Stimulated activated effector memory CD8-positive, alpha-beta T cell treated with anti-CD3 and anti-CD28 coated beads, Interleukin-12 subunit alpha, Interleukin-12 subunit beta, amount 100 ng/mL, for 72 hours (primary cell): ENCODE data around the gene YWHAB.

Source experiments
- ATAC-seq: fragments of 150-1000 bp; cut with Tn5 transposase; 2 replicates; pipeline ENCODE4 v1.10.0; 2021
- DNase-seq, 2 donors: peaks; one replicate each; pipeline ENCODE4 v3.0.0; 2021 to 2022; ENCODE audit warnings: low spot score in 2 of 2
- H3K27ac Mint-ChIP-seq: one replicate; pipeline ENCODE4 v1.8.0; 2022; ENCODE audit warnings: mild to moderate bottlenecking, mixed read lengths
- H3K36me3 Mint-ChIP-seq: one replicate; pipeline ENCODE4 v1.8.0; 2022; ENCODE audit warnings: mild to moderate bottlenecking, mixed read lengths
- H3K4me1 Mint-ChIP-seq: one replicate; pipeline ENCODE4 v1.8.0; 2022; ENCODE audit warnings: mixed read lengths
- H3K4me3 Mint-ChIP-seq: one replicate; pipeline ENCODE4 v1.8.0; 2022; ENCODE audit warnings: mild to moderate bottlenecking, mixed read lengths
- H3K9me3 Mint-ChIP-seq: one replicate; pipeline ENCODE4 v1.8.0; 2022; ENCODE audit warnings: mixed read lengths

The YWHAB gene

GRCh38 chr20:44891826-44892225 is 6.3 kb downstream of the YWHAB start:
- ATAC-seq, result peak; percentile 47
- Mint-ChIP-seq H3K4me3 (no peak overlapping the region), H3K9me3 (no peaks in the 10 kb centered on the region), H3K27ac (peak overlapping the region; percentile 37), H3K36me3 (peaks cover 80% of the 10 kb centered on the region), H3K4me1 (peaks cover 86% of the 10 kb centered on the region)
- no peak for DNase-seq

GRCh38 chr20:44894959-44895358 is 9.5 kb downstream of the YWHAB start:
- DNase-seq (no peak), ATAC-seq (no peak)
- Mint-ChIP-seq H3K4me1 (peaks cover 78% of the 10 kb centered on the region), H3K27ac (peak overlapping the region; percentile 67), H3K36me3 (peaks cover 71% of the 10 kb centered on the region), H3K9me3 (no peaks in the 10 kb centered on the region), H3K4me3 (no peak overlapping the region)

- ATAC-seq, result no peak
- peaks cover 78% of the 10 kb centered on the region for H3K4me1 Mint-ChIP-seq
- no peak overlapping the region for H3K4me3 Mint-ChIP-seq
- H3K27ac Mint-ChIP-seq, result peak overlapping the region; percentile 32
- H3K9me3 Mint-ChIP-seq, result no peaks in the 10 kb centered on the region
- peaks cover 66% of the 10 kb centered on the region for H3K36me3 Mint-ChIP-seq
- no peak for DNase-seq
Measured at GRCh38 chr20:44896583-44896982, 11.1 kb downstream of the YWHAB start.

- no peaks in the 10 kb centered on the region for H3K9me3 Mint-ChIP-seq
- peak overlapping the region; percentile 32 for H3K27ac Mint-ChIP-seq
- peaks cover 66% of the 10 kb centered on the region for H3K36me3 Mint-ChIP-seq
- H3K4me1 Mint-ChIP-seq, result peaks cover 75% of the 10 kb centered on the region
- DNase-seq (no peak), ATAC-seq (no peak)
- H3K4me3 Mint-ChIP-seq, result no peak overlapping the region
Measured at GRCh38 chr20:44897133-44897532, 11.6 kb downstream of the YWHAB start.

- peak overlapping the region; percentile 90 for H3K27ac Mint-ChIP-seq
- ATAC-seq (peak; percentile 71), DNase-seq (no peak)
- peak overlapping the region; percentile 19 for H3K4me3 Mint-ChIP-seq
- peaks cover 73% of the 10 kb centered on the region for H3K36me3 Mint-ChIP-seq
- H3K9me3 Mint-ChIP-seq, result no peaks in the 10 kb centered on the region
- H3K4me1 Mint-ChIP-seq, result peaks cover 50% of the 10 kb centered on the region
Measured at GRCh38 chr20:44900231-44900854, 14.8 kb downstream of the YWHAB start.

- Mint-ChIP-seq H3K4me3 (no peak overlapping the region), H3K9me3 (no peaks in the 10 kb centered on the region), H3K27ac (peak overlapping the region; percentile 90), H3K36me3 (peaks cover 84% of the 10 kb centered on the region), H3K4me1 (peaks cover 33% of the 10 kb centered on the region)
- ATAC-seq (peak; percentile 55), DNase-seq (no peak)
Measured at GRCh38 chr20:44901974-44902373, 16.5 kb downstream of the YWHAB start.

GRCh38 chr20:44904377-44904776 is 18.9 kb downstream of the YWHAB start:
- Mint-ChIP-seq H3K27ac (no peak overlapping the region), H3K4me1 (peaks cover 26% of the 10 kb centered on the region), H3K36me3 (peaks cover 95% of the 10 kb centered on the region), H3K9me3 (no peaks in the 10 kb centered on the region), H3K4me3 (no peak overlapping the region)
- ATAC-seq, result no peak
- no peak for DNase-seq

GRCh38 chr20:44908987-44909871 is 23.7 kb downstream of the YWHAB start:
- ATAC-seq, result no peak
- peaks cover 80% of the 10 kb centered on the region for H3K36me3 Mint-ChIP-seq
- DNase-seq, result no peak

GRCh38 chr20:44909872-44910689 is 24.6 kb downstream of the YWHAB start, which contains the start of gene PABPC1L:
TSS of gene PABPC1L (plus strand) at chr20:44910060. CDS start at chr20:44910144, 84 bp downstream.
- peaks cover 18% of the 10 kb centered on the region for H3K4me1 Mint-ChIP-seq
- H3K27ac Mint-ChIP-seq, result peak within 1 kb of the TSS; percentile 71
- H3K36me3 Mint-ChIP-seq, result peaks cover 76% of the 10 kb centered on the region
- no peaks in the 10 kb centered on the region for H3K9me3 Mint-ChIP-seq
- DNase-seq, result peak; percentile 69 to 84
- peak; percentile 92 for ATAC-seq
- H3K4me3 Mint-ChIP-seq, result peak within 1 kb of the TSS; percentile 83

More at GRCh38 chr20:44908987-44909871, 23.7 kb downstream of the YWHAB start:
- H3K27ac Mint-ChIP-seq, result peak overlapping the region; percentile 71
- no peaks in the 10 kb centered on the region for H3K9me3 Mint-ChIP-seq
- H3K4me1 Mint-ChIP-seq, result peaks cover 12% of the 10 kb centered on the region
- peak overlapping the region; percentile 83 for H3K4me3 Mint-ChIP-seq

- Mint-ChIP-seq H3K4me3 (peak overlapping the region; percentile 83), H3K27ac (peak overlapping the region; percentile 71), H3K9me3 (no peaks in the 10 kb centered on the region), H3K36me3 (peaks cover 76% of the 10 kb centered on the region), H3K4me1 (peaks cover 21% of the 10 kb centered on the region)
- DNase-seq (peak in 1 of 2 donors; percentile 53), ATAC-seq (no peak)
Measured at GRCh38 chr20:44910690-44911262, 25.3 kb downstream of the YWHAB start.

- ATAC-seq (no peak), DNase-seq (peak; percentile 13 to 63)
- Mint-ChIP-seq H3K9me3 (no peaks in the 10 kb centered on the region), H3K4me3 (peak overlapping the region; percentile 83), H3K27ac (no peak overlapping the region), H3K36me3 (peaks cover 76% of the 10 kb centered on the region), H3K4me1 (peaks cover 21% of the 10 kb centered on the region)
Measured at GRCh38 chr20:44911264-44911921, 25.9 kb downstream of the YWHAB start.

- Mint-ChIP-seq H3K4me3 (no peak overlapping the region), H3K4me1 (peaks cover 21% of the 10 kb centered on the region), H3K9me3 (no peaks in the 10 kb centered on the region), H3K36me3 (peaks cover 75% of the 10 kb centered on the region), H3K27ac (no peak overlapping the region)
- DNase-seq (no peak), ATAC-seq (no peak)
Measured at GRCh38 chr20:44912189-44912588, 26.7 kb downstream of the YWHAB start.

GRCh38 chr20:44914924-44915323 is 29.4 kb downstream of the YWHAB start:
- Mint-ChIP-seq H3K9me3 (no peaks in the 10 kb centered on the region), H3K36me3 (peaks cover 62% of the 10 kb centered on the region), H3K4me3 (no peak overlapping the region), H3K4me1 (peaks cover 8% of the 10 kb centered on the region), H3K27ac (no peak overlapping the region)
- ATAC-seq, result peak; percentile 64
- DNase-seq, result peak in 1 of 2 donors; percentile 60

- DNase-seq (no peak), ATAC-seq (no peak)
- H3K4me3 Mint-ChIP-seq, result no peak overlapping the region
- peaks cover 8% of the 10 kb centered on the region for H3K4me1 Mint-ChIP-seq
- peaks cover 56% of the 10 kb centered on the region for H3K36me3 Mint-ChIP-seq
- no peak overlapping the region for H3K27ac Mint-ChIP-seq
- H3K9me3 Mint-ChIP-seq, result no peaks in the 10 kb centered on the region
Measured at GRCh38 chr20:44916586-44916985, 31.1 kb downstream of the YWHAB start.
